ENCODE data around the gene BTBD2.

DNA sequence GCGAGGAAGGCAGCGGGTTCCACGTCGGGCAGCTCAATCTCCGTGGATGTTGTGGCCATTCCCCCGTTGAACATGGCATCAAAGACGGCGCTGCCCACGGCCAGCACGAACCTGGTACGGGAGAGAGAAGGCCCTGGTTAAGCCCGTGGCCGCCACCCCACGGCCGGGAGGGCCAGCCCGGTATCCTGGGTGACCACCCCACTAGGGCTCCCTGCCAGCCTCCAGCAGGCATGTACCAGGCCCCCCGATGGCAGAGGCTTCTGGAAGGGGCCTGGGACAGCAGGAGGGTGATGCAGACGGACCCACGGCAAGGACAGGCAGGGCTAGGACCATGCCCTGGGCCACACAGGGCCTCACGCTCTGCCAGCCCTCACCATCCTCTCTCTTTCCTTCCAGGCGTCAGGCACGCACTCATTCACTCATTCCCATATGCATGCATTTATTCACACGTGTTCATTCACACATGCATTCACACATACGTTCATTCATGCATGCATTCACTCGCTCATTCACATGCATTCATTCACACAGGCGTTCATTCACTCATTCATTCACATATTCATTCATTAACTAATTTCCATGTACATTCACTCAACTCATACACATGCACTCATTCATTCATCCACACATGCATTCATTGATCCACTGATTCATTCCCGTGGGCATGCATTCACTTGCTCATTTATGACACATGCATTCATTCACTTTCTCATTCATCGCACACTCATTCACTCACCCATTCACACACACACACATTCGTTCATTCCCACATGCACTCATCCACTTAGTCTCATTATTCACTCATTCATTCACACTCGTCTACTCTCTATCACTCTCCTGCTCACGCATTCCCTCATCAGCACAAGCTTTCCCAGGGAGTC, 17.9 kb downstream of the BTBD2 start:
- TF ChIP-seq, protein P1, sequence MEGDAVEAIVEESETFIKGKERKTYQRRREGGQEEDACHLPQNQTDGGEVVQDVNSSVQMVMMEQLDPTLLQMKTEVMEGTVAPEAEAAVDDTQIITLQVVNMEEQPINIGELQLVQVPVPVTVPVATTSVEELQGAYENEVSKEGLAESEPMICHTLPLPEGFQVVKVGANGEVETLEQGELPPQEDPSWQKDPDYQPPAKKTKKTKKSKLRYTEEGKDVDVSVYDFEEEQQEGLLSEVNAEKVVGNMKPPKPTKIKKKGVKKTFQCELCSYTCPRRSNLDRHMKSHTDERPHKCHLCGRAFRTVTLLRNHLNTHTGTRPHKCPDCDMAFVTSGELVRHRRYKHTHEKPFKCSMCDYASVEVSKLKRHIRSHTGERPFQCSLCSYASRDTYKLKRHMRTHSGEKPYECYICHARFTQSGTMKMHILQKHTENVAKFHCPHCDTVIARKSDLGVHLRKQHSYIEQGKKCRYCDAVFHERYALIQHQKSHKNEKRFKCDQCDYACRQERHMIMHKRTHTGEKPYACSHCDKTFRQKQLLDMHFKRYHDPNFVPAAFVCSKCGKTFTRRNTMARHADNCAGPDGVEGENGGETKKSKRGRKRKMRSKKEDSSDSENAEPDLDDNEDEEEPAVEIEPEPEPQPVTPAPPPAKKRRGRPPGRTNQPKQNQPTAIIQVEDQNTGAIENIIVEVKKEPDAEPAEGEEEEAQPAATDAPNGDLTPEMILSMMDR (IDR thresholded peaks at IDR 0.05): no peak
- TF ChIP-seq POLR2A (IDR thresholded peaks at IDR 0.05): no peak

All from Peyer's patch (tissue), 4 donors.